Stimulated activated CD4-positive, alpha-beta T cell treated with anti-CD3 and anti-CD28 coated beads, Interleukin-12 subunit alpha, Interleukin-12 subunit beta, amount 100 ng/mL, for 4 hours (primary cell): ENCODE data around the gene SIT1.

Experiments used
- DNase-seq: peaks from one replicate; pipeline ENCODE4 v3.0.0-alpha.2; 2020

The SIT1 gene

GRCh38 chr9:35603986-35604577, 46.6 kb downstream of the SIT1 start:
- peak; percentile 99 for DNase-seq

- no peak for DNase-seq
Measured at GRCh38 chr9:35603506-35603985, 47.2 kb downstream of the SIT1 start.

GRCh38 chr9:35599763-35600604, 50.7 kb downstream of the SIT1 start:
- DNase-seq: no peak
